Heart right ventricle (tissue), 16 donors: ENCODE measurements around the gene ILKAP. TPM values are rescaled to one million over a fixed set of nuclear protein-coding genes. Genes with fewer than 3 reads are reported as not detected.

Experiments used
- ATAC-seq, 8 donors: fragments of 200-7000 bp; cut with Tn5 transposase; one replicate each; pipeline ENCODE4 v1.9.1; 2020; ENCODE audit warnings: mild to moderate bottlenecking in 8 of 8, moderate library complexity in 8 of 8, moderate number of reproducible peaks in 1 of 8
- DNase-seq, 2 donors: peaks; one replicate each; pipeline ENCODE4 v3.0.0-alpha.2; 2020
- H3K27ac ChIP-seq, 10 donors: fragments of 200-600 bp; sonication (generic) in 2 of 10; one replicate each; pipeline versions ENCODE4 v1.5.0 to v1.8.0; 2020 to 2022; ENCODE audit warnings: mild to moderate bottlenecking in 3 of 10
- H3K27me3 ChIP-seq, 7 donors: fragments of 200-600 bp; one replicate each; pipeline ENCODE4 v1.8.0; 2021 to 2022; ENCODE audit warnings: mild to moderate bottlenecking in 2 of 7
- H3K36me3 ChIP-seq, 9 donors: fragments of 200-600 bp; sonication (generic) in 1 of 9; one replicate each; pipeline versions ENCODE4 v1.5.0 to v1.8.0; 2020 to 2022; ENCODE audit warnings: mild to moderate bottlenecking in 2 of 9
- H3K4me1 ChIP-seq, 9 donors: fragments of 200-600 bp; sonication (generic) in 1 of 9; one replicate each; pipeline versions ENCODE4 v1.5.0 to v1.8.0; 2020 to 2022; ENCODE audit warnings: mild to moderate bottlenecking in 4 of 9
- H3K4me3 ChIP-seq, 10 donors: fragments of 200-600 bp; sonication (generic) in 2 of 10; one replicate each; pipeline versions ENCODE4 v1.5.0 to v1.8.0; 2020 to 2022; ENCODE audit warnings: mild to moderate bottlenecking in 7 of 10, moderate library complexity in 2 of 10
- H3K9me3 ChIP-seq, 11 donors: fragments of 200-600 bp in 10 of 11; sonication (generic) in 2 of 11; one replicate each; pipeline versions ENCODE4 v1.5.0 to v1.8.0; 2013 to 2022; ENCODE audit warnings: mild to moderate bottlenecking in 2 of 11, control low read depth in 1 of 11, moderate library complexity in 1 of 11
- CTCF ChIP-seq, 9 donors: fragments of 200-600 bp; sonication (generic) in 2 of 9; IDR thresholded peaks; one replicate each; pipeline versions ENCODE4 v1.5.0 to v1.8.0; 2021 to 2022; ENCODE audit warnings: antibody characterized with exemption in 9 of 9, mild to moderate bottlenecking in 5 of 9, moderate library complexity in 1 of 9
- WGBS, 2 donors: extraction: QIAGEN DNeasy Blood & Tissue Kit; methylation state at CpG; one replicate each; pipeline ENCODE4 v1.1.7; 2013; ENCODE audit warnings: inconsistent platforms in 1 of 2; 5-methylcytosine and 5-hydroxymethylcytosine counted together
- intact Hi-C, 10 donors: fragments of 100-400 bp; cut with DNase I; formaldehyde crosslinking; loops; one replicate each; pipeline versions ENCODE4 v1.11.1 to v1.14.2; 2022
- polyA plus RNA-seq, 2 donors: library from polyadenylated mRNA; stranded (reverse); fragments of 200-250 nt; gene quantifications; one replicate each; pipeline ENCODE4 v1.2.3, GENCODE V29; 2013
- total RNA-seq, 10 donors: library from RNA; stranded (reverse); fragmentation: NEBNext Ultra II Directional in 3 of 10; extraction: Animal tissue kit (Norgen Biotek cat#: 25700) in 3 of 10; gene quantifications; one replicate each; pipeline versions ENCODE4 v1.2.1 to v1.2.4, GENCODE V29; 2021 to 2023
- donor health status: Arrhythmogenic right ventricular cardiomyopathy.
- donor health status: ischemic (EF 13 %, LVEDD 7.1; RV severe dilation, severe dysfunction).
- donor health status: healthy with polysubstance abuse.
- donor health status: DM: no; HTN: yes; CAD: no.
- donor health status: DM: no; HTN: no; CAD: no.
- donor health status: ischemic (EF 25% LVEDD 6.9; RV normal size, moderate dysfunction).
- donor health status: ischemic (EF 25% LVEDD 5.7; RV mildly dilated, moderate dysfunction).
- donor health status: healthy.
- donor health status: DM: yes; HTN: yes; CAD: no.
- donor health status: Ischemic cardiomyopathy.
- donor health status: ischemic (EF 35%, LVEDD 5.7; RV mildly dilated, moderate dysfunction).
- donor health status: nonischemic (EF 11% LVEDD 7.7; RV severe dilation, severe dysfunction).
- donor health status: DM: yes; HTN: yes; CAD: no.
- donor health status: PGD.
- donor health status: ischemic (EF 29% LVEDD 5.4; RV normal size, mild dysfunction).
- donor health status: nonischemic (EF 23%, LVEDD 6.1; RV moderate dilation, normal function).

Gene ILKAP
- total and polyA plus RNA-seq, 12 donors = 19.6 to 83.9 (median 25.6) TPM

DNA sequence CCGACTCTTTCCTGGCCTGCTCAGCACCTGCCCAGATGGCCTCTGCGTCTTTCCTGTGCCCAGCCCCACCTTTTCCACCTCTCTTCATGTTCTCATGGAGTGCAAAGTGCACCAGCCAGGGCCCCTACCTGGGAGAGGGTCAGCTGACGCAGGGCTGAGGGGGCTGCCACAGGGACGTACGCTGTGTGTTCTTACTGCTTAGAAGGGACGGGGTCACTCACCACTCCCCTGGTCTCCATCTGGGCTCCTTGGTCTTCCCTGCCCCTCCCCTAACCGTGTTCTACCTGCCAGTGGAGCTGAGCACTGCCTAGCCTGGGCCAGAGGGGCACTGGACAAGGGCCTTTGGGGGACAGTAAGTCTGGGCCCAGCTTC lies 36.2 kb downstream of the ILKAP start:
- Histone ChIP-seq H3K4me3 (no peak overlapping the region), H3K36me3 (peaks cover 0 to 60% (median 18%) of the 10 kb centered on the region in 9 donors), H3K27ac (no peak overlapping the region), H3K4me1 (peaks cover 0 to 23% (median 11%) of the 10 kb centered on the region in 9 donors), H3K9me3 (no peaks in the 10 kb centered on the region), H3K27me3 (peaks cover 0 to 30% (median 23%) of the 10 kb centered on the region in 7 donors)
- WGBS, 2 donors = 86 to 89% methylated on average over 7 of the region's 7 CpGs
- intact Hi-C loops = loop anchor here in 2 of 10 donors (1.0 to 10.0 kb wide), 2 partner anchors 49 to 97 kb away; no protein-coding TSS in a partner anchor
- no peak for DNase-seq
- no peak for ATAC-seq
- TF ChIP-seq CTCF (IDR thresholded peaks at IDR 0.05) = no peak

- ATAC-seq = peak in 3 of 8 donors; percentile 17 to 25 (median 18)
- TF ChIP-seq CTCF (IDR thresholded peaks at IDR 0.05) = no peak
Observed at GRCh38 chr2:238166391-238167343, 36.8 kb downstream of the ILKAP start.

DNA sequence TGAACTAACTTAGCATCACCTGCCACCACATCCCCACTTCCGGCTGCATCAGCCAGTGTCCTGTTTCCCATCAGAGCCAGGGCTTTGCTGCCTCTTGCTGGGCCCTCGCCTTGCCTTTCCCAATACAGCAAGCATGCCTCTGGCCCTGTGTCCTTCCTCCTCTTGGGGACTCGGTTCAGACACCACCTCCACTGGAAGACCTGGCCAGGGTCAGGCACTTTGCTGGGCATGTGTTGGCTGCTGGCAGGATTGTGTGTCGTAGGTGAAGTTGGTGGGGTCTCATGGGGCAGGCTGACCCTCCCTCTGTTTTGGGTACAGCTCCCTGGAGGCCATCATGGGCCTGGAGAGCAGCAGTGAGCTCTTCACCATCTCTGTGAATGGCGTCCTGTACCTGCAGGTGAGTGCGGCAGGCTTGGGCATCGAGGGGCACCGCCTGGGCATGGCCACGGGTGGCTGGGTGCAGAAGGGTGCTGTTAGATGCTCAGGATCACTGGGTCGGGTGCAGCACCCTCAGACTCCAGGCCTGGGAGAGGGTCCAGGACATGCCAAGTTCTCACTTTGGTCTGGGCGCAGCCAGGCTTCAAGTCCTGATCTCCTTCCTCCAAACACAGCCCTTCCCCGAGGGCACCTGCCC lies 38.1 kb downstream of the ILKAP start:
- 92 to 96% methylated on average over 12 of the region's 12 CpGs for WGBS, 2 donors
- Histone ChIP-seq H3K4me3 (no peak overlapping the region), H3K27me3 (peaks cover 0 to 41% (median 33%) of the 10 kb centered on the region in 7 donors), H3K9me3 (no peaks in the 10 kb centered on the region), H3K4me1 (peaks cover 0 to 21% (median 10%) of the 10 kb centered on the region in 9 donors), H3K36me3 (peaks cover 0 to 41% (median 8%) of the 10 kb centered on the region in 9 donors), H3K27ac (no peak overlapping the region)
- ATAC-seq (no peak), DNase-seq (no peak)
- TF ChIP-seq CTCF (IDR thresholded peaks at IDR 0.05) = no peak
- intact Hi-C loops = loop anchor here in 1 of 10 donors (10.0 kb wide), 1 partner anchor 99 kb away; no protein-coding TSS in a partner anchor

More at GRCh38 chr2:238166391-238167343, 36.8 kb downstream of the ILKAP start:
- Histone ChIP-seq H3K27me3 (peaks cover 0 to 34% (median 24%) of the 10 kb centered on the region in 7 donors), H3K4me1 (peaks cover 0 to 23% (median 11%) of the 10 kb centered on the region in 9 donors), H3K36me3 (peaks cover 0 to 53% (median 15%) of the 10 kb centered on the region in 9 donors), H3K4me3 (no peak overlapping the region), H3K27ac (no peak overlapping the region), H3K9me3 (no peaks in the 10 kb centered on the region)
- DNase-seq = no peak
- 82 to 84% methylated on average over 24 of the region's 24 CpGs for WGBS, 2 donors
- intact Hi-C loops = loop anchor here in 2 of 10 donors (1.0 to 10.0 kb wide), 2 partner anchors 50 to 98 kb away; no protein-coding TSS in a partner anchor

- Histone ChIP-seq H3K27me3 (peaks cover 3 to 46% (median 38%) of the 10 kb centered on the region in 7 donors), H3K27ac (no peak overlapping the region), H3K4me1 (peaks cover 0 to 20% (median 8%) of the 10 kb centered on the region in 9 donors), H3K36me3 (peaks cover 0 to 36% (median 3%) of the 10 kb centered on the region in 9 donors), H3K9me3 (no peaks in the 10 kb centered on the region), H3K4me3 (no peak overlapping the region)
- DNase-seq = peak in 1 of 2 donors; percentile 3
- no peak for ATAC-seq
- TF ChIP-seq CTCF (IDR thresholded peaks at IDR 0.05) = no peak
- intact Hi-C loops = loop anchor here in 3 of 10 donors (5.0 to 10.0 kb wide), 2 partner anchors 97 to 100 kb away; no protein-coding TSS in a partner anchor
- WGBS, 2 donors = 92% methylated on average over 8 of the region's 8 CpGs
Observed at GRCh38 chr2:238164906-238165287, 38.6 kb downstream of the ILKAP start.
